Hindlimb muscle (tissue), 1 donor: Measurements from ENCODE around the gene HSPA12B. TPM values are rescaled to one million over a fixed set of nuclear protein-coding genes. Genes with fewer than 3 reads are reported as not detected.

ENCODE experiments used
- DNase-seq: peaks from one replicate; pipeline ENCODE4 v3.0.0-alpha.2; 2013
- polyA plus RNA-seq: library from polyadenylated mRNA; unstranded; fragments of 120-200 nt; gene quantifications from one replicate; pipeline ENCODE4 v1.2.1, GENCODE V29; 2013; ENCODE audit not compliant: insufficient read length

The HSPA12B gene
- polyA plus RNA-seq, 1 donor, result 25.5 TPM

- peak; percentile 99 for DNase-seq
Observed at GRCh38 chr20:3767427-3768341, 35.2 kb downstream of the HSPA12B start, which contains the start of gene ADISSP. TSS of gene ADISSP (minus strand) at chr20:3767753. CDS start at chr20:3760100, 7,653 bp downstream.

GRCh38 chr20:3768342-3769130 lies 36.1 kb downstream of the HSPA12B start:
- peak; percentile 76 for DNase-seq

- DNase-seq, result no peak
Observed at GRCh38 chr20:3771552-3772058, 39.1 kb downstream of the HSPA12B start.

GRCh38 chr20:3775457-3776108 lies 43.1 kb downstream of the HSPA12B start:
- no peak for DNase-seq

GRCh38 chr20:3777381-3777715 lies 44.9 kb downstream of the HSPA12B start:
- DNase-seq, result no peak

- DNase-seq, result no peak
Observed at GRCh38 chr20:3777716-3778629, 45.5 kb downstream of the HSPA12B start.

GRCh38 chr20:3778976-3779375 lies 46.5 kb downstream of the HSPA12B start:
- no peak for DNase-seq

- peak; percentile 88 for DNase-seq
Observed at GRCh38 chr20:3781153-3781910, 48.8 kb downstream of the HSPA12B start, which contains the start of gene SPEF1. TSS of gene SPEF1 (minus strand) at chr20:3781448. CDS start at chr20:3781287, 161 bp downstream.

- no peak for DNase-seq
Observed at GRCh38 chr20:3782597-3782996, 50.1 kb downstream of the HSPA12B start.

GRCh38 chr20:3783068-3783489 lies 50.6 kb downstream of the HSPA12B start:
- no peak for DNase-seq

GRCh38 chr20:3783511-3784195 lies 51.2 kb downstream of the HSPA12B start:
- no peak for DNase-seq

- DNase-seq, result no peak
Observed at GRCh38 chr20:3784216-3784853, 51.9 kb downstream of the HSPA12B start.

GRCh38 chr20:3784863-3785239 lies 52.4 kb downstream of the HSPA12B start:
- DNase-seq, result no peak

GRCh38 chr20:3785240-3786125 lies 53.0 kb downstream of the HSPA12B start:
- no peak for DNase-seq

- DNase-seq, result peak; percentile 68
Observed at GRCh38 chr20:3786126-3786484, 53.6 kb downstream of the HSPA12B start.

GRCh38 chr20:3786665-3787323 lies 54.3 kb downstream of the HSPA12B start, which contains the start of gene CENPB:
TSS of gene CENPB (minus strand) at chr20:3786740. CDS start at chr20:3786483, 257 bp downstream.
- DNase-seq, result peak; percentile 93

- DNase-seq, result no peak
Observed at GRCh38 chr20:3787324-3788014, 55.0 kb downstream of the HSPA12B start.
